ENCODE data around the gene SLC50A1.

The SLC50A1 gene

DNA sequence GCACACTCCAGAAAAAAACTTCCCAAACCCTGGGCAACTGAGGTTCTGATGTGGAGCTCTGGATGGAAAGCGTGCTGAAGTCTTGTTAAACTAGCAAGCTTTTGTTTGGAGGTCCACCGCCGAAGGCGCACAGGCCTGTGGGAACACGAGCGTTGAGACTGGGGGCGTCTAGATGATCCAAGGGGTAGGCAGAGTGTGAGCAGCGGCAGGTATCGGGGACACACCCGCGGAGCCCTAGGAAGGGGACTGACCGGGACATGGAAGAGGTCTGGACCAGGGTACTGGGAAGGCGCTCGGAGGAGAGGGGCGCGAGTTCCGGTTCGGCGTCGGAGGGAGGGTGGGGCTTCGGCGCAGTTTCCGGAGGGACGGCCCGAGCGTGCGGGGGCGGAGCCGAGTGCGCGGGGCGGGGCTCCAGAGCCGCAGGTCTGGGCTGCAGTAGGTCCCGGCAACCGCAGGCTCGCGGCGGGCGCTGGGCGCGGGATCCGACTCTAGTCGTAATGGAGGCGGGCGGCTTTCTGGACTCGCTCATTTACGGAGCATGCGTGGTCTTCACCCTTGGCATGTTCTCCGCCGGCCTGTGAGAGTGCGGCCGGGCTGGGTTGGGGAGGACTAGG, at the start of gene SLC50A1:
TSS of gene SLC50A1 (plus strand) at position 438 of the 614 bp plus-strand sequence. CDS start at position 498, 60 bp downstream.
- DNase-seq = peak; percentile 87

DNA sequence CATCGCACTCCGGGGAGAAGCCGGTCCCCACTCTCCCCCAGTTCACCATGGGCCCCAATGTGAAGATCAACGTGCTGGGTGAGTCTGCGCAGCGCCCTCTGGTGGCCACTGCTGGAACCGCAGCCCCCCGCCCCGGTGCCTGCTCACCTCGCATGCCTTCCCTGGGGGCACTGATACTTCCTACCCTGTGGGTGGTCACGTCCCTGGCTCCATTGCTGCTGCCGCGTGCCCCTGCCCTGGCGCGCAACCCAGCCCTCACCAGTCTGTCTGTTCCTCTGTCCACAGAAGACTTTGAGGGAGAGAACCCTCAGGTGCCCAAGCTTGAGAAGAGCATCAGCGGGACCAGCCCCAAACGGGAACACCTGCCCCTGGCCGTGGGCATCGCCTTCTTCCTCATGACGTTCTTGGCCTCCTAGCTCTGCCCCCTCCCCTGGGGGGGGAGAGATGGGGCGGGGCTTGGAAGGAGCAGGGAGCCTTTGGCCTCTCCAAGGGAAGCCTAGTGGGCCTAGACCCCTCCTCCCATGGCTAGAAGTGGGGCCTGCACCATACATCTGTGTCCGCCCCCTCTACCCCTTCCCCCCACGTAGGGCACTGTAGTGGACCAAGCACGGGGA, 49.4 kb upstream of the SLC50A1 start:
- peak; percentile 69 for DNase-seq

GRCh38 chr1:155086856-155087535, 48.7 kb upstream of the SLC50A1 start:
- no peak for DNase-seq

- peak; percentile 61 for DNase-seq
Observed at GRCh38 chr1:155091071-155092051, 44.3 kb upstream of the SLC50A1 start.

GRCh38 chr1:155092131-155092530, 43.5 kb upstream of the SLC50A1 start:
- DNase-seq = no peak

DNA sequence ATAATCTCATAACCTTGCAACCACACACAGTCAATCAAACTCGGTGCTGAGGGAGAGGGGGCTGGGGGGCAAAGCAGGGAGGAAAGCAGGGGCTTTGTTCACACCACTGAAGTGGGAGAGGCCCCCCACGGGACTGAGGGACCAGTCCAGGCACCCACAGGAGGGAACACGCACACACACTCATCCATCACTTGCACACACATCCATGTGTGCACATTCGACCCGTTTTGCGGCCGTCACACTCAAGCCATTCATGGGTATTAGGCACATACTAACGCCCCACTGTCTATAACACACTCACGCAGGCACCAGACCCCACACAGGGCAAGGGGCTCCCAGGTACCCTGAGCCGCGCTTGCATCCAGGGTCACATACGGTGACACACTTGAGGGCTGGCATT, 43.0 kb upstream of the SLC50A1 start:
- DNase-seq = no peak

- no peak for DNase-seq
Observed at GRCh38 chr1:155093911-155094621, 41.6 kb upstream of the SLC50A1 start.

DNA sequence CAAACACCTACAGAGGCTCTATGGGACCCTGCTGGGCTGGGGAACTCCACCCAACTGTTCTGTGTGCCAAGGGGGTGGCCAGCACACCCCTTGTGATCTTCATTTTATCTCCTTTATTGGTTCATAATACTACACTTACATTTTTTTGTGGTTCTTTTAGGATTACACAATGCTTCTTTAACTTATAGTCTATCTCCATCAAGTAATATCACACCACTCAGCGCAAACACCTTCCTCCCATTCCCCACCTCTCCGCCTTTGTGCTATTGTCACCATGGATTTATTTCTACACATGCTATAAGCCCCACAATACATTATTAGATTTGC, 41.1 kb upstream of the SLC50A1 start:
- no peak for DNase-seq

GRCh38 chr1:155099331-155099730, 36.3 kb upstream of the SLC50A1 start:
- no peak for DNase-seq

DNA sequence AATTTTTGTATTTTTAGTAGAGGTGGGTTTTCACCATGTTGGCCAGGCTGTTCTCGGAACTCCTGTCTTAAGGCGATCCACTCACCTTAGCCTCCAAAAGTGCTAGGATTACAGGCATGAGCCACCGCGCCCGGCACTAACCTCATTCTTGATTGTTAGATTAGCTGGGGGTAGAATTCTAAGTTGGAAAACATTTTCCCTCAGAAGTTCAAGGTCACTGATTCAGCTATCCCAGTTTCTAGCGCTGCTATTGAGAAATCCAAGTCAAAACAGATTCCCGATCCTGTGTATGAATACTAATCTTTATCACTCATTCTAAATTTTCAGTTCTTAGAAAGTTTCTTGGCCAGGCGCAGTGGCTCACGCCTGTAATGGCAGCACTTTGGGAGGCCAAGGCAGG, 32.3 kb upstream of the SLC50A1 start:
- no peak for DNase-seq

DNA sequence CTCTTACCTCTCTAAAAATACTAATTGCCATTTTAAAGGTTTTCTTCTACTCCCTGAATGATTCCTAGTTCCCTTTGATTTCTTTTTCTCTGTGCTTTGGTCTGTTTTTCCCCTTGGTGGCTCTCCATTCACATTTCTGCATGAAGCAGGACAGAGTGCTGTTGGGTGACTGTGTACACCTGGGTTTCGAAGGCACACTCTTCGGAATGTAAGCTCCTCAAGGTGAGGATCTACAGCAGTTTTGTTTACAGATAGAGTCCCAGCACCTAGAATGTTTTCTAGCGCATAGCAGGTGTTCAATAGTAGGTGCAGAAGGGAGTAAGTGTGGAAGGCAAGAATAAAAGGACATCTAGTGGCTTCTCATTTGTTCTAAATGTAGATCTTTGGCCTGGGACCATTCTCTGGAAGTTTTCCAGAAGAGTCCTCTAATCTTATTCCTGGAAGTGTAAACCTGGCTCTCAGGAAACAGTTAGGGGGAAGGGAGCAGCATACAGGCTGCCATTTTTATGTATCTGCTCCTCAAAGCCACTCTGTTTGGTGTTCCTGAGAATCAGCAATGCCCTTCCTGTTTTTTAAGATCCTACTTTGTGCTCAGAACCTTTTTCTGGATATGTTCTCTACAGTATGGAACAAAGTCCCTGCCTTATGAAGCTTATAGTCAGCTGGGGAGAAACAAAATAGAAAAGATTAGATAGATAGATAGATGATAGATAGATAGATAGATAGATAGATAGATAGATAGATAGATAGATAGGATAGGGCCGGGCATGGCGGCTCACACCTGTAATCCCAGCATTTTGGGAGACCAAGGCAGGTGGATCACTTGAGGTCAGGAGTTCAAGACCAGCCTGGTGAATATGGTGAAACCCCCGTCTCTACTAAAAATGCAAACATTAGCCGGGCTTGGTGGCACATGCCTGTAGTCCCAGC, 30.8 kb upstream of the SLC50A1 start:
- no peak for DNase-seq

DNA sequence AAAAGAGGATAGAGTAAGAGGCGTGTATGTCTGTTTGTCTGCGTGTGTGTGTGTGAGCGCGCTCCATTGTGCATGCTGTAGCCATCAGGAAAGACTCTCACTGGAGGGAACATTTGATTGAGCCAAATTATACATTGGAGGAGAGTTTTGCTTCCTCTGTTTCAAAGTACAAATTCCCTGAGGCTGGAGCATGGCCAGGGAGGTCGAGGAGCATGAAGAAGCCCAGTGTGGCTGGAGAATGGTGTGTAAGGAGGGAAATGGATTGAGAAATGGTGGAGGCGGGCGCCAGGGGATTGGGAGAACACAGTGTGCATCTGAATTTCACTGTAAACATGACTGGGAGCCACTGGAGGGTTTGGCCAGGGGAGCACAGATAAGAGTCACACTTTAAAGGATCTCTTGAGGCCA, 30.0 kb upstream of the SLC50A1 start:
- DNase-seq = no peak

- DNase-seq = no peak
Observed at GRCh38 chr1:155106862-155107261, 28.8 kb upstream of the SLC50A1 start.

DNA sequence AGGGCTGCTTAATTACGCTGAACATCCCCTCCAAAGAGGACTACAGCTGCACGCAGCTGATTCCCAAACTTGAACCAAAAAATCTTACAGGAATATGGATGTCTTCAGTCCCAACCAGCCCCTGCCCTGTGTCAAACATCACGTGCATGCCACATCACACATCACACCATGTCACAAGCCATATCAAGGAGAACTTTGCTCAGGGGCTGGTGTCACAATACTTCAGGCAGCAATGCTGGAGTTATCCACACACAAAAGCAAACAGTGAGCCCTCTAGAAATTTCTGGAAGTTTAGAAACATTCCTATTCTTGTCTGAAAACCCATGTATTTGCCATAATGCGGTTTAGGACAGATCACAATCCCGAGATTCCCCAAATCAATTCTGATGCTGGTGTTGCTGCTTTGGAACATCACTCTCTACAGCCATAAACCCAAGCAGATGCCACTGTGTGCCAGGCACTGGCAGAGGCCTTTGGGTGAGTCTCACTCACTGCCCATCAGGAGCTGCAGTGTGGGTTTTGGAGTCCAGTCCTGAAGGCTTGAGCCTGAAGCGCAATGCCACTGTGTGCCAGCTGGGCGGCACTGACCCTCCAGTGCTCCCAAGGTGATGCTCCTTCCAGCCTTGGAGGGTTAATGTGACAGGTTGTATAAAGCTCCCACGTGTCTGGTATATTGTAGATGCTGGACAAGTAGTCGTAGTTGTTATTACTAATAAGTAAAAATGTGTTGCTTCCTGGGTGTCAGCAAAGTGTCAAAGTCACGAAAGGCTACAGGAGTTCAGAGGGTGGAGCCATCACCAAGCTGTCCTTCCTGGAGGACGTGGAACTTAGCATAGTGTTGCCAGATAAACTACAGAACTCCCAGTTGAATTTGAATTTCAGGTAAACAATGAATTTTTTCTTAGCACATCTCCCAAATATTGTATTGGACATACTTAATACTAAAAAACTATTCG, 28.1 kb upstream of the SLC50A1 start:
- no peak for DNase-seq

DNA sequence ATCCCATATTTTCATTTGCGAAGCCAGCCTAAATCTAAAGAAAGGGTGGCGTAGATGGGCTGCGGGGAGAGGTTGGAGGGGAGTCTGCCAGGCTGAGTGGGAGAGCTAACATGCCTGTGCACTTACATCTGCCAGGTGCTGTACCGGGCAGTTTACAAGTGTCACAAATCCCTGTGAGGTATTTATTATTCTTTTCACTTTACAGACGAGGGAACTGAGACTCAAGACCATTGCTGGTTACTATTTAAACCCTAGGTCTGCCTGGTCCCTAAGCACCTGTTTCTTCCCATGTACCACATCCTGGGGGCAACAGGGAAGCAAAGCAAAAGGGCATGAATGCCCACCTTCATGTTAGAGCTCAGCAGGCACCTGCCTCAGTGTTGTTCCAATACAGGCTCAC, 27.4 kb upstream of the SLC50A1 start:
- no peak for DNase-seq

GRCh38 chr1:155110381-155110780, 25.3 kb upstream of the SLC50A1 start:
- DNase-seq = no peak

GRCh38 chr1:155110826-155111225, 24.8 kb upstream of the SLC50A1 start:
- DNase-seq = no peak

DNA sequence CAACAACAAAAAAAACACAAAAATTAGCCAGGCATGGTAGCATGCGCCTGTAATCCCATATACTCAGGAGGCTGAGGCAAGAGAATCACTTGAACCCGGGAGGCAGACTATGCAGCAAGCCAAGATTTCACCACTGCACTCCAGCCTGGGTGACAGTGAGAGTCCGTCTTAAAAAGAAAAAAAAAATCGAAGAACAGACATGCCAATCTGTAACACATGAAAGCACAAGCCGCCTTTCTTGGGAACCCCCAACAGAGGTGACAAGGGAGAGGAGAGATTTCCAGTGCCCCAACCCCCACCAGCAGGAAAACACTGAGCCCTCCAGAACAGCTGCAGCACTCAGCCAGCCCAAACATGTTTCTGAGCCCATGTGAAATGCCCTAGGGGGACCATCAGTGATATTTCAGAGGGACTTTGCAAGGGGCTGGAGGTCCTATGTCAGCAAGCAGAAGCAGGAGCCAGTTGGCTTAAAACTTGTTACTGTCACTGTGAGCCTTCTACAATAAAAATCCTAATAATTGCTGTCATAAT, 22.1 kb upstream of the SLC50A1 start:
- DNase-seq = no peak

- DNase-seq = no peak
Observed at GRCh38 chr1:155116113-155116764, 19.4 kb upstream of the SLC50A1 start.

Data from activated effector memory CD4-positive, alpha-beta T cell treated with Interleukin-2 at 50 U/mL for 16 hours (primary cell).